ENCODE data around the gene PTBP3.
"Not testable (repeated sequence)": the region's sequence is repeated elsewhere in the genome, so short reads cannot be mapped to it uniquely, and the experiment has no call there.

PTBP3 gene

DNA sequence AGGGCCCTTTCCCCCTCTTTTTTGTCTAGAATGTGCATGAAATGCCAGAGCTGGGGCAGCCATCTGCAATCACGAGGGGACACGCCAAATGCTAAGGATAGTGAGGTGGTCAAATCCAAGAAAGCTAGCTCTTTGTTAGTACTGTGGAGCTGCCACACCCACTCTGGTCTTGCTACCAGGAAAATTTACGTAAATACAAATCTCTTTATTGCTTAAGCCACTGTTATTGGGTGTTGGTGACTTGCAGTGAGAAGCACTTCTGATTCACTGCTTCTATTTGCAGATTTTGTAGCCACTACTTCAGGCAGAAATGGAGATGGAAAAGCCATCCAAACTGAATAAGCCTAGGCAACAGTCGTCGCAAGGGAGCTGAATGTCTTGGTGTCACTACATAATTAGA lies 132.7 kb downstream of the PTBP3 start:
- DNase-seq (no peak), ATAC-seq (no peak)

DNA sequence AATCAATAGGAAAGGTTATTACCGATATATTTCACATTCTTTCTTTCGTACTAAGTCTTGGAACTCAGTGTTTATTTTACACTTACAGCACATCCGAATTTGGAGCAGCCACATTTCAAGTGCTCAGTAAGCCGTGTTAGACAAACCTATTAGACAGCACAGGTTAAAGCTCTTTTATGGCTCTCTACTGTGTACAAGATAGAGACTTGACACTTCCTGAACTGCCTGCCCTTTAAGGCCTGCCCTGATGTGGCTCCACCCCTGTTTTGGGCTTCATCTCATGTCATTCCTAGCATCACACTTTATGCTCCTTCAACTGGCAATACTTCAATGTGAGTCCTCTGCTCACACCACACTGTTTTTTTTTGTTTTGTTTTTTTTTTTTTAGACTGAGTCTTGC lies 134.8 kb downstream of the PTBP3 start:
- DNase-seq (no peak), ATAC-seq (no peak)

DNA sequence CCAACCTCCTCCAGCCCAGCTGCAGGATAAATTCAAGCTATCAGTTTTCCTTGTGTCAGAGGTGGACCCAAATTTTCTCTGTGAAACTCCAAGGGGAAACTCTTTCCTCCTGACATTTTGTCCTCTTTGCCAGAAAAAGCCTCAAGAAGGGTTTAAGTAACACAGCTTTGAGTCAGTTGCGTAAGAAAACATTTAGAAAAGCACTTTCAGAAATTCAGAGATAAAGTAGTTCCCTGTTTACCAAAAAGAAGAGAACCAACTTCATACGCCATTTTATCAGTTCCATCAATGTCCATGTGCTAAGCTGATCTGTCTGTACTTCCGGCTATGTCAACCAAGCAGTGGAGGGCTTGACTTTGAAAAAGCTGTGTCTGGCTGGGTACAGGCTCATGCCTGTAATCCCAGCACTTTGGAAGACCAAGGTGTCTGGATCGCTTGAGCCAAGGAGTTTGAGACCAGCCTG lies 138.4 kb downstream of the PTBP3 start:
- ATAC-seq (no peak), DNase-seq (no peak)

DNA sequence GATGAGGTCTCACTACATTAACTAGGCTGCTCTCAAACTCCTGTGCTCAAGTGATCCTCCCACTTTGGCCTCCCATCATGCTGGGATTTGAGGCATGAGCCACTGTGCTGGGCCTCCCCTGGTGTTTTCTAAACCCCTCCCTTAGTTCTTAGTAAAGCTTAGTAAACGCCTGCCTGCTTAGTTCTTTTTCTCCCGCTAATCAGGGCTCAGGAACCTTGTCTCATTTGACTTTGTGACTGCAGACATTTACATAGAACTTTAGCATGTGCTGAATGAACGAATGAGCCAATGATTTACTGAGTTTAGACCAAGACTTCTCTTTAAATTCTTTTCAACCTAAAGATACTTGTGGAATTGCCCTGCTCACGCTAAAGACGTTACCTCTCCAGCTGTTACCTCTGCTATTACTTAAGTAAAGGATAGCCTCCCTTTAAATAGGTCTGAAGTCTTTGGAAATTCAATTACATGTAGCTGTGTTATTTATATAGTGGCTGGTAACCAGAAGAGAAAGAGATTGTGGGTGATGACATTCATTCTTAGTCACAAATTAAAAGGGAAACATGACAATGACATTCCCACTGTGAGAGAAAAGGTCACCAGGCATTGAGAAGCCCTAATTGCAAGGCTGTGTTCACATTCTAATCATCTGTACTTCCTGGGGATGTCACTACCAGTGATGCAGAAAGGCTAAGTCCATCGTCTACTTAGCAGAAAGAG lies 139.7 kb downstream of the PTBP3 start:
- ATAC-seq (peak; percentile 83), DNase-seq (no peak)

DNA sequence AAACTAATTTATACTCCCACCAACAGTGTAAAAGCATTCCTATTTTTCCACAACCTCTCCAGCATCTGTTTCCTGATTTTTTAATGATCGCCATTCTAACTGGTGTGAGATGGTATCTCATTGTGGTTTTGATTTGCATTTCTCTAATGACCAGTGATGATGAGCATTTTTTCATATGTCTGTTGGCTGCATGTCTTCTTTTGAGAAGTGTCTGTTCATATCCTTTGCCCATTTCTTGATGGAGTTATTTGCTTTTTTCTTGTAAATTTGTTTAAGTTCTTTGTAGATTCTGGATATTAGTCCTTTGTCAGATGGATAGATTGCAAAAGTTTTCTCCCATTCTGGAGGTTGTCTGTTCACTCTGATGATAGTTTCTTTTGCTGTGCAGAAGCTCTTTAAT lies 143.1 kb downstream of the PTBP3 start:
- DNase-seq, ATAC-seq: not testable (repeated sequence)

DNA sequence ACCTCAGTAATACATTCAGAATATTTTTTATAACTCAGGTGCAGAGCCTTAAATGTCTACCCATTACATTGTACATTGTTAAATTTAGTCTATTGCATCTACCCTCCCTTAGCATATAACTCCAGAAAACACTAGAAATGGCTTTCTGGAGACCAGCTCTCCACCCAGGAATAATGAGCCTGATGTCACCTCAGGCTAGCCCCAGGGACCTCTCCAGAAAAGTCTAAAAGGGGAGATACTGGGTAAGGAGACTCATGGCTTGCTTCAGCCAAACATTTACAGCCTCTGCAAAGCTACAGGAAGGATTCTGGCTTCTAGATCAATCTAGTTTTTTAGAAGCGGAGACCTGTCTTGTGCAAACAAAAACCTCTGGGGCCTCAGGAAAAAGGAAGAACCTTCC lies 144.5 kb downstream of the PTBP3 start:
- no peak for ATAC-seq

DNA sequence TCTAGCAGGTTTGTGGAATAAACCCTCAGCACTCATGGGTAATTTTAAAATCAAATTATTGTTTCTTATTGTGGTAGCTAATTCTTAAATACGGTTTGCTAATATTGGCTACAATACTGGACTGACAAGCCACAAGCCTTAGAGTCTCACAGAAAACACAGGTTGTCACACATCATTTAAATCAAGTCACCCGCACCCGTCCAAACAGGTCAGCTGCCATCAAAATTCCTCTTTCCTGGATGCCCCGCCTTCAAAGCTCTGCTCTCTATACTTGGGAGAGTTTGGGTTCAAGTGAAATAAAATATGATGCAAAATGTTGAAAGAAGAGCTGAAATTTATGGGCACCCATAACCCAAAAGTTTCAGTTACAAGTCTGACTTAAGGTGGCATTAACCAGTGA lies 146.0 kb downstream of the PTBP3 start:
- no peak for ATAC-seq

More for the DNA sequence above, 144.5 kb downstream of the PTBP3 start:
- no peak for DNase-seq

DNA sequence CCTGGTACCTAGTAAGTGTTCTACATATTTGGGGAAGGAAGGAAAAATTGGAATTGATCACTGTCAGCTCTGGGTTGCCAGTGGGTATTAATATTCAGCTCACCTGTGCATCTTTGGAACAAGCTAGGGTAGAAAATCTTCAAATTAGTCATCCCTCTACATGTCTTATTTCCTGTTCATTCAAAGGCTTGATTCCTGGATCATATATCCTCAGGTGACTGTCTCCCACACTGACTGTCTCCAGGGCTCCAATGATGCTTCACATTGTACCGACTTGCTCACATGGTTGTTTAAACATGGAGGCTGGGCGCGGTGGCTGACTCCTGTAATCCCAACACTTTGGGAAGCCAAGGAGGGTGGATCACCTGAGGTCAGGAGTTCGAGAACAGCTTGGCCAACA lies 146.7 kb downstream of the PTBP3 start:
- DNase-seq (no peak), ATAC-seq (no peak)

More for the DNA sequence above, 146.0 kb downstream of the PTBP3 start:
- DNase-seq, result no peak

DNA sequence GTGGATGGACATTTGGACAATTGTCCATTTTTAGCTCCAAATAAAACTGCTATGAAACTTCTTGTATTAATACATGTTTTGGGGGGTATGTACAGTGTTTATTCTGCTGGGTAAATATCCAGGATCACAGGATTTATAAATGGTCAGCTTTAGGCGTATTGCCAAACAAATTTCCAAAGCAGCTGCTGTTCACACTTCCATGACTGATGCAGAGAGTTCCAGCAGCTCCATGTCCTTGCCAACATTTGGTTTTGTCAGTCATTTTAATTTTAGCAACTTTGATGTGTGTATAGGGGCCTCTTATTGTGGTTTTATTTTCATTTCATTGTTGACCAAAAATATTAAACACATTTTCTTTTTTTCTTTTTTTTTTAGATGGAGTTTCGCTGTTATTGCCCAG lies 148.5 kb downstream of the PTBP3 start:
- ATAC-seq (no peak), DNase-seq (no peak)

DNA sequence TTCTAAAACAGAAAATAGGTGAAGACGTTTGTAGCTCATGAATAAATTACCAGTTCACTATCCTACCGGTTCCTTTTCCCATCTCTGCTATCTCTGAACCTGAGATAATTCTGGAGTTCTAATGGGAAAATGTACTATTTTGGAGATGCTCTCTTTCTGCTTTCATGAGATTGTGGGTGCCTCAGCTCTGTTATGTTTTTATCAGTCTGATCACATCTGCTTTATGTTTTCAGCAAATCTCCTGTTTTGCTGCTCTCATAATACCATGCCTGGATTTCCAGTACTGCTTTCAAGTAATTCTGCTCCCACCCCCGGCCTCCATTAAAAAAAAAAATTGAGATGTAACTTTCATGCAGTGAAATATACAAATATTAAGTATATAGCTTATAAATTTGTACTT lies 149.2 kb downstream of the PTBP3 start:
- ATAC-seq (no peak), DNase-seq (no peak)

DNA sequence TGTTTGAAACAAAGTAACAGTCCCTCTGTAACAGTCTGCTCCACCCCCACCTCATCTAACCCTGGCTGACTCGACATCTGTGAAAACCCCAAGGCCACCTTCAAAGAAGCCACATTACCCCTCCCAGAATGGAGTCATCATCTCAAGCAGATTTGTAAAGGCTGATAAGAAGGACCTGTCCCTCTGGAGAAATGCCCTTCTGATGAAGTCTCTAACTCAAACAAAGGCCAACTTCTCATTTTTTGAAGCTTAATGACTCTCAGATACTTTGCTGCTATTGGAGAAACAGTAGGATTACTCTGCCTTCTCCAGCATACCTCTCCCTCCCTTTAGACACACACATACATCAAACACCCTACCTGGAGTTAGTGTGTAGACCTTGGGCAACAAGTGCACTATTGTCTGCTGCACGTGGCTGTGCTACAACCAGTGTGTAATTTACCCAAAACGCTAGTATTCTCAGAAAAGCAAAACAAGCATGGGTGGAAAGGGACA lies 153.0 kb downstream of the PTBP3 start:
- peak; percentile 93 for ATAC-seq
- peak; percentile 52 for DNase-seq

DNA sequence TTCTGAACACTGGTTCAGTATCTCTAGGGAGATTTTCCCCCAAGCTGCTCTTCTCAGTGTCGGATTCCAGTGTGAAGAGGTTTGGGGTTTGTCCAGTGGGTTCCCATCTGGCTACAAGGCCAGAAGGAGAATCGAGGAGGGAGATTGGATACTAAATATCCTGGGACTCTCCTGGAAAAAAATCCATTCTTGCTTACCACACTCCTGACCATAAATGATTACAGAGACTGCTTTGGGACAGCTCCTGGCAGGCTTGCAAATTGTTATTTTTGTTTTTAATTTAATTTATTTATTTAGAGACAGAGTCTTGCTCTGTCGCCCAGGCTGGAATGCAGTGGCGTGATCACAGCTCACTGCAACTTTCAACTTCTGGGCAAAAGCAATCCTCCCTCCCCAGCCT lies 153.6 kb downstream of the PTBP3 start:
- no peak for DNase-seq
- ATAC-seq, result no peak

DNA sequence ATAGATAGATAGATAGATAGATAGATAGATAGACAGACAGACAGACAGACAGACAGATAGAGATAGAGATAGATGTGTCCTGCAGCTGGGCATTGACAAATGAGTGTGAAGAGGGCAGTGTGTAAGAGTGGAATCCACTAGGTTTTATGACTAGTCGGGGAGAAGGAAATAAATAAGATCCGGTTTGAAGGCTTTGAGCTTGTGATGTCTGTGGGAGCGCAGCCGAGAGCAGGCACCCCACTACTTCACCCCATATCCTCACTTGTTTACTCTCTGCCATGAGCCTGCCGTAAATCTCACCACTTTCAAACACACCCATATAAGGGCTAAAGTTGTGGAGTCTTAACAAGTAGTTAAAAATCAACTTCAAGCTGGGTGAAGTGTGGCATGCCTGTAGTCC lies 156.9 kb downstream of the PTBP3 start:
- no peak for ATAC-seq
- DNase-seq, result no peak

DNA sequence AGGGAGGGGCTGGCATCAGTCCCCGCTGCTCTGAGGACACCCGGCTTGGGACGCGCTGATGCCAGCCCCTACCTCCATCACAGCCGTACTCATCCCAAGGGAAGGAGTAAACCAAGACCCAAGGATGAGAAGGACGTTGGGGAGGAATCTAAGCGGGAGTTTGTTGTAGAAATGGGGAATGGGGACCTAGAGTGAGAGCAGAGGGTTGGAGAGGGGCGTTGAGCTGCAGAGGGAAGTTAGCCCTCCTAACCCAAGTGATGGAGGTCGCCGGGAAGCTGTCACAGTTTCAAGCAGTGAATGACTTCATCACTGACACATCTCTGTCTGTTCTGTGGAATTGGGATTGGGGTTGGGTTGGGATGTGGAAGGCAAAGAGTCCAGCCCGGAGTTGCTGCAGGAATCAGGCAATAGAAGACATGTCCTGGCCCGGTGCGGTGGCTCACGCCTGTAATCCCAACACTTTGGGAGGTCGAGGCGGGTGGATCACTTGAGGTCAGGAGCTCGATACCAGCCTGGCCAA lies 157.6 kb downstream of the PTBP3 start:
- no peak for ATAC-seq
- no peak for DNase-seq

DNA sequence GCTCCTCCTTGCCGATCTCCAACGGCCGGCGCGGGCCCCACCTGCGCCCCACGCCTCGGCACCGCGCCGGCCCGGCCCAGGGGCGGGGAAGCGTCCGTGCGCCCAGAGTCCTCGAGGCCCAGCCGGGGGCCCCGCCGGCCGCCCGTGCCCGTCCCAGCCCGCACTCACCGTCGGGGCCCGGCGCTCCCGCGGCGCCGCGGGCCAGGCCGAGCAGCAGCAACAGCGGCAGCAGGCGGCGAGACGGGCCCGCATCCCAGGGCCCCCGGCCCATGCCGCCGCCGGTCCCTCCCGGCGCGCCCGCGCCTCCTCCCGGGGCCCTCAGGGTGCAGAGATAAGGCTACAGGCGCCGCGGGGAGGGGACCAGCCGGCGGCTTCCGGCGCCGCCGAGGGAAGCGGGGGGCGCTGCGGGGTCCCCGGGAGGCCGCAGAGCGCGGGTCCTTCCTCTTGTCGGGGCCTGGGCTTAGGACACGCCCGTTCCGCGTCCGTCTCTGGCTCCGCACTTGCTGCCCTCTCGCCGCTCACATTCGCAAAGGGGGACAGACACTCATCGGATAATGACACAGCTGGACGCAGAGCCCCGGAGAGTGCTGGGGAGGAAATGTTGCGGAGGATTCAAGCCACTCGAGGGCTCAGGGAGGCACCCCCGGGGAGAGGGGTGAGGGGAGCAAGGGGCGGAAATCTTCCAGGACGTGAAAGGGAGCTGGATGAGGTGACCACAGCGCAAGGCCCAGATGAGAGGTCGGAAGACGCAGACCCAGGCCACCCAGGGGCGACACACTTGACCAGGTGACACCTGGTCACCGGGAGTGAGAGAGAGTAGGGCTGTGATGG lies 158.2 kb downstream of the PTBP3 start, which contains the start of gene SUSD1:
SUSD1 (minus strand) TSS at position 333 of the 831 bp plus-strand sequence; CDS start at position 271, 62 bp downstream.
- peak; percentile 55 for ATAC-seq
- peak; percentile 44 for DNase-seq

DNA sequence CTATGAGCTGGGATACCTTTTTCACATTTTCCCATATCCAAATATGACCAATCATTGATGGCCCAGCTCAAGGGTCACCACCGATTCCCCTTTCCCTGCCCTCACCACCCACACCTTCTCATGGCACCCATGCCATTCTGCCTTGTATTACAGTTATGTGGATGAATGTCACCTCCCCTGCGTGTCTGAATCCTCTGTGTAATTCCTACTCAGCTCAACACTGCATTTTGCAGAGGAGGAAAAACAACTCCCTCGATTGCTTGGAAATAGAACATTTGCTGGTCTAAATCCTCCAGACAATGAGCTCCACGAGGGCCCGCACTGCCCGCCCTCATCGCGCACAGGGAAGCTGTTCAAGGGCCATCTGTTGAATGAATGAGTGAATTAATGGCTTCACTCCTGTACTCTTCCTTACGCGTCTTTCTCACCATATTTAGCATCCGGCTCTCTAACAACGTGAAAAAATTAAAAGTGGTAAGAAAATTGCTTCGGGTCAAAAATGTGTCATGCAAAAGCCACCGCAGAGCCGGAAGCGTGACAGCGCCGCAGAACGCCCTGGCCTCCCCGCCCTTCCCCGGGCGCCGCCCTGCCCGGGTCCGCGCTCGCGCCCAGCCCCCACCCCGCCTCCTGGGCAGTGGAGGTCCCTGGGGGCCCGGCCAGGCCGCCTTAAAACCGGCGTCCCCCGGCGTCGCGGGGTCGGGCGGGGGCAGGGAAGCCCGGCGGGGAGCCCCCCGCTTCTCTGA lies 159.0 kb downstream of the PTBP3 start:
- ATAC-seq, result peak; percentile 92

DNA sequence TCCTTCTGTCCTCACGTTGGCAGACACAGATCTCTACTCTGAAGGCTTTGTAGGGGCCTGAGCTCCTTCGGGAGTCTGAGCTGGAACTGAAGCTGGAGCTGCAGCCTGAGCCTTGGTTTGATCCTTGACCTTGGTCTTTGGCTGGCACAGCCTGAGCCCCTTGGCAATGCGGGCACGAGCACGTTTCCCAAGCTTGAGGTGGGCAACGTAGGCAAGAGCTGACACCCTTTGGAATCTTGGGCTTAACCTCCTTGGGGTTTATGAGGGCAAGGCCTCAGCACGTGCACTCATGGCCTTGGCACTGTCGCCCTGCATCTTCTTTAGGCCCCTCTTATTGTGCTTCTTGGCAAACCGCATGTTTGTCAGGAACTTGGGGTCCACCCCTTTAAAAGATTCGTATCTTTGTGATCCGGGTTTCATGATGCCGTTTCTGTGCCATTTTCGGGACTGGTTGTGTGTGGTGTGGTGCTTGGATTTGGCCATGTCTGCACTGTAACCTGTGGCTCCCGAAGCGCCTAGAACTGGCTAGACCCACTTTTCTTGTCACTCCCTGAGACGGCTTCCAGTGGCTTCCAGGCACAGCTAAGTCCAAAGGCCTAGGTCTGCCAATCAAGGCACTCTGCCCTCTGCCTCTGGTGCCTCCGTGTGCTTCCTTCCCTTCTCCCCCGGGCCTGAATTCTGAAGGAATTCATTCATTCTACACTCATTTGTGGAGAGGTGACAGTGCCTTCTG lies 159.8 kb downstream of the PTBP3 start:
- no peak for DNase-seq
- no peak for ATAC-seq

More for the DNA sequence above, 159.0 kb downstream of the PTBP3 start:
- peak; percentile 83 for DNase-seq

DNA sequence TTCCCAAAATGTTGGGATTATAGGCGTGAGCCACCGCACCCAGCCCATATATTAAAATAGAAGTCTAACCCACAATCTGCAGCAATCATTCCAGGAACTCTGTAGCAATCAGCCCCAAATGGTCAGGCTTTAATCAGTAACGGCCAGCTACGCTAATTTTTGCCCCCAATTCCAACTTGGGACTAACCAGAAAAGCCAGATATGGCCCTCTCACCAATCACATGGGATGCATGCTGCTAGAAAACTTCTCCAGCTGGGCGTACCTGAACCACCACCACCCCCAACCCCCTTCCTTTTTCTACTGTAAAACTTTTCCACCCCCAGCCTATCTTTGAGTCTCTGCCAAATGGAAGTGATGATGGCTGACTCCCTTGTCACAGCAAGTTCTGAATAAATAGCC lies 162.5 kb downstream of the PTBP3 start:
- ATAC-seq (no peak), DNase-seq (no peak)

DNA sequence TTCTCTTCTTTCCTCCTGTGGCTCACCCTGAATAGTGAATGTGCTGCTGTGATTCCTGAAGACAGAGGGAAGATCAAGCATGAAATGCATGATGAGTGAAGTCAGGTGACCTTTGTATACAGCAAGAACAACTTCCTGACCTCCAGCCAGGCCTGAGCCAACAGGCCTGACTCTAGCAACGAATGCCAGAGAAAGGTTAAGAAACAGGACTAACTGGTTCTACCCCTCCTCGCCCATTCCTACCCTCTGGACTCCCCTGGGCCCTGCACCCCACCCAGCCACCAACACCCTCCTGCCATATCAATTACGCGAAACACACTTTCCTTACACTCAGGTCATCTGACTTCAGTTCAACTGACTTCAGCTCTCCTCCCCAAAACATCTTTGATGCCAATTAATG lies 163.2 kb downstream of the PTBP3 start:
- DNase-seq, result no peak
- no peak for ATAC-seq

DNA sequence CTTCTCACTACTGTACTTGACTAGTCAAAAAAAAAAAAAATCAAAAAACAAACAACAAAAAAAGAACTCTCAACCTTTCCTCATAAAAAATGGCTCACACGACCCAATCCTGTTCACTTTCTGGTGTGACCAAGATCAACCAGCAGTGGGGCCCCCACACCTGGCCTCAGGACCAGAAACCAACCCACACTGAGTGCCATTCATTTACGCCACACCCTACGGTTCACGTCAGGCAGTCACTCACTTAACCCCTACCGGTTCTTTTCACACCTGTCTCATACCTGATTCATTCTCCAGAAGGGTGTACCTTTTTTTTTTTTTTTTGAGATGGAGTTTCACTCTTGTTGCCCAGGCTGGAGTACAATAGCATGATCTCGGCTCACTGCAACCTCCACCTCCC lies 164.1 kb downstream of the PTBP3 start:
- DNase-seq (no peak), ATAC-seq (no peak)

DNA sequence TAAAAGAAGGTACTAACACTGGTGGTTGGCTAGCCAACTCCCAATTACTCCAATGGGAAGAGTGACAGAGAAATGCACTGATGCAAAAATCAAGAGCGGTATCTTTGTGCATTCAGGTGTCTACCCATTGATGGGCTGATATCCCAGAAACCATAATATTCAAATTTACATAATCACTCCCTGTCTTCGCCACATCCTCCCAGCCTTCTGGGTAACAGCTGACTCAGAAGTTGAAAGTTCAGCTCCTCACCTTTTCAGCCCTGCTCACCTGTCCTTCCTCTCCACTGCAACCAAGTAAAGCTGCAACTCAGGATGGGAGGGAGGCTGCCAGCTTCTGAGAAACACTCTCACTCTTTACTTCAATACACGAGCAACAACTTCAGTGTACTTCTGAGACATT lies 165.2 kb downstream of the PTBP3 start:
- DNase-seq, result no peak
- ATAC-seq, result peak; percentile 23
